GM12892 (cell line): ENCODE data around the gene USP7.

Experiments
- POLR2A ChIP-seq: IDR thresholded peaks from 2 replicates; pipeline ENCODE4 v1.6.1; 2011; ENCODE audit warnings: low read depth, low read length, control low read depth
- POLR2AphosphoS5 ChIP-seq: IDR thresholded peaks from 2 replicates; pipeline ENCODE4 v1.6.1; 2011; ENCODE audit warnings: low read depth, low read length, control low read depth

GRCh38 chr16:8866118-8866883, 97.4 kb downstream of the USP7 start:
- TF ChIP-seq POLR2A (no peak), POLR2AphosphoS5 (no peak)
